Right cardiac atrium (tissue), 5 donors: ENCODE results near the gene POLR1F. TPM values are rescaled to one million over a fixed set of nuclear protein-coding genes. Genes with fewer than 3 reads are reported as not detected.

Experiments
- ATAC-seq, 2 donors: fragments of 200-7000 bp; cut with Tn5 transposase; one replicate each; pipeline versions ENCODE4 v1.8.0 to v1.9.1; 2020; ENCODE audit warnings: moderate library complexity in 2 of 2, mild to moderate bottlenecking in 1 of 2
- DNase-seq, 3 donors: peaks; one replicate each; pipeline ENCODE4 v3.0.0-alpha.2; 2020
- H3K27ac ChIP-seq: one replicate; pipeline ENCODE4 v1.5.1; 2013; ENCODE audit warnings: mild to moderate bottlenecking, low read length, control low read depth, moderate library complexity
- H3K27me3 ChIP-seq: one replicate; pipeline ENCODE4 v1.6.1; 2013; ENCODE audit not compliant: control insufficient read depth, insufficient read depth
- H3K4me1 ChIP-seq: one replicate; pipeline ENCODE4 v1.6.1; 2013; ENCODE audit warnings: low read length; ENCODE audit not compliant: control insufficient read depth, insufficient read depth
- H3K4me3 ChIP-seq: one replicate; pipeline ENCODE4 v1.5.1; 2013; ENCODE audit warnings: low read length, control low read depth
- H3K9me3 ChIP-seq: one replicate; pipeline ENCODE4 v1.6.1; 2013; ENCODE audit warnings: low read length; ENCODE audit not compliant: control insufficient read depth
- WGBS: extraction: QIAGEN DNeasy Blood & Tissue Kit; methylation state at CpG from one replicate; pipeline ENCODE4 v1.1.7; 2013; 5-methylcytosine and 5-hydroxymethylcytosine counted together
- intact Hi-C, 4 donors: fragments of 100-400 bp; cut with DNase I; formaldehyde crosslinking; loops; one replicate each; pipeline versions ENCODE4 v1.11.0 to v1.14.0; 2022 to 2023
- long read RNA-seq, 4 donors: library from polyadenylated mRNA; unstranded; transcript quantifications; one replicate each; pipeline ENCODE4 v2.0.0, GENCODE V29; 2020 to 2021
- polyA plus RNA-seq: library from polyadenylated mRNA; stranded (reverse); fragments of 200-250 nt; gene quantifications from one replicate; pipeline ENCODE4 v1.2.3, GENCODE V29; 2013
- total RNA-seq, 4 donors: library from RNA; stranded (reverse); fragmentation: NEBNext Ultra II Directional; extraction: Animal tissue kit (Norgen Biotek cat#: 25700); gene quantifications; one replicate each; pipeline ENCODE4 v1.2.1, GENCODE V29; 2021
- donor health status: healthy with polysubstance abuse.
- donor health status: DM: no; HTN: yes; CAD: no.
- donor health status: DM: no; HTN: no; CAD: no.
- donor health status: DM: no; HTN: yes; CAD: no; lungs with severe emphysema.
- donor health status: DM: yes; HTN: yes; CAD: no.

The POLR1F gene
- total RNA-seq (10 to 100 TPM in 1 of 4 donors, 1 to 10 TPM in 3; 7.6 to 12.8 (median 9.5) TPM), polyA plus RNA-seq (5.2 TPM)
- long read RNA-seq, donor 1, transcript TWISTNB-201 (4 exons, 3,942 nt): major isoform, 19 of 23 reads
- long read RNA-seq, donor 1, partial matches to known transcripts: 0 of 23 reads
- long read RNA-seq, donor 1, other reads (novel, unspliced or antisense): 0 of 23 reads
- long read RNA-seq, donor 2, transcript TWISTNB-201 (4 exons, 3,942 nt): major isoform, 6 of 8 reads
- long read RNA-seq, donor 2, partial matches to known transcripts: 0 of 8 reads
- long read RNA-seq, donor 2, other reads (novel, unspliced or antisense): 1 of 8 reads
- long read RNA-seq, donor 3, transcript TWISTNB-201 (4 exons, 3,942 nt): major isoform, 9 of 12 reads
- long read RNA-seq, donor 3, partial matches to known transcripts: 0 of 12 reads
- long read RNA-seq, donor 3, other reads (novel, unspliced or antisense): 3 of 12 reads
- long read RNA-seq, donor 4, transcript TWISTNB-201 (4 exons, 3,942 nt): major isoform, 13 of 13 reads
- long read RNA-seq, donor 4, partial matches to known transcripts: 0 of 13 reads
- long read RNA-seq, donor 4, other reads (novel, unspliced or antisense): 0 of 13 reads

- ATAC-seq: peak; percentile 100
- intact Hi-C loops: no loop called here
- DNase-seq: peak; percentile 94 to 98 (median 97)
- H3K27me3 ChIP-seq: no peaks in the 10 kb centered on the region
- H3K4me3 ChIP-seq: peak within 1 kb of the TSS; percentile 97
- H3K27ac ChIP-seq: peak within 1 kb of the TSS; percentile 75
- H3K4me1 ChIP-seq: no peaks in the 10 kb centered on the region
- H3K9me3 ChIP-seq: no peaks in the 10 kb centered on the region
- under 1% methylated on average over 56 of the region's 56 CpGs for WGBS
Measured at GRCh38 chr7:19708397-19709248, at the start of gene POLR1F. Gene POLR1F, minus strand, starts transcription at chr7:19709037. Its CDS starts 21 bp downstream, at chr7:19709016.

GRCh38 chr7:19754521-19755116, 45.8 kb upstream of the POLR1F start:
- intact Hi-C loops: loop anchor here in 3 of 4 donors (10.0 kb wide), 1 partner anchor 840 kb away; no protein-coding TSS in a partner anchor
- 35% methylated on average over 6 of the region's 6 CpGs for WGBS

GRCh38 chr7:19752020-19752419, 43.2 kb upstream of the POLR1F start:
- intact Hi-C loops: loop anchor here in 3 of 4 donors (10.0 kb wide), 1 partner anchor 843 kb away; no protein-coding TSS in a partner anchor
- 68% methylated on average over 3 of the region's 3 CpGs for WGBS
- H3K4me3 ChIP-seq: no peak overlapping the region
- no peaks in the 10 kb centered on the region for H3K27me3 ChIP-seq
- no peak for ATAC-seq
- H3K9me3 ChIP-seq: no peaks in the 10 kb centered on the region
- no peak overlapping the region for H3K27ac ChIP-seq
- no peak for DNase-seq
- no peaks in the 10 kb centered on the region for H3K4me1 ChIP-seq

More at GRCh38 chr7:19754521-19755116, 45.8 kb upstream of the POLR1F start:
- no peak overlapping the region for H3K4me3 ChIP-seq
- DNase-seq (no peak), ATAC-seq (no peak)
- no peaks in the 10 kb centered on the region for H3K9me3 ChIP-seq
- H3K27me3 ChIP-seq: no peaks in the 10 kb centered on the region
- H3K4me1 ChIP-seq: no peaks in the 10 kb centered on the region
- H3K27ac ChIP-seq: no peak overlapping the region

GRCh38 chr7:19749658-19750057, 40.8 kb upstream of the POLR1F start:
- ATAC-seq (no peak), DNase-seq (no peak)
- 64% methylated on average over 4 of the region's 4 CpGs for WGBS
- no peaks in the 10 kb centered on the region for H3K4me1 ChIP-seq
- H3K27me3 ChIP-seq: peaks cover 3% of the 10 kb centered on the region
- intact Hi-C loops: loop anchor here in 3 of 4 donors (10.0 kb wide), 1 partner anchor 845 kb away; no protein-coding TSS in a partner anchor
- H3K9me3 ChIP-seq: no peaks in the 10 kb centered on the region
- H3K4me3 ChIP-seq: no peak overlapping the region
- no peak overlapping the region for H3K27ac ChIP-seq

- H3K27me3 ChIP-seq: peaks cover 3% of the 10 kb centered on the region
- H3K4me3 ChIP-seq: no peak overlapping the region
- WGBS: 31% methylated on average over 4 of the region's 4 CpGs
- H3K9me3 ChIP-seq: no peaks in the 10 kb centered on the region
- H3K27ac ChIP-seq: no peak overlapping the region
- no peaks in the 10 kb centered on the region for H3K4me1 ChIP-seq
- ATAC-seq: no peak
- DNase-seq: no peak
- intact Hi-C loops: no loop called here
Measured at GRCh38 chr7:19747740-19748339, 39.0 kb upstream of the POLR1F start.

- Histone ChIP-seq H3K9me3 (no peaks in the 10 kb centered on the region), H3K27ac (no peak overlapping the region), H3K4me1 (no peaks in the 10 kb centered on the region), H3K27me3 (peaks cover 3% of the 10 kb centered on the region), H3K4me3 (no peak overlapping the region)
- WGBS: 35% methylated on average over 1 of the region's 1 CpG
- no peak for ATAC-seq
- no peak for DNase-seq
- intact Hi-C loops: no loop called here
Measured at GRCh38 chr7:19744075-19744474, 35.2 kb upstream of the POLR1F start.

GRCh38 chr7:19728716-19729115, 19.9 kb upstream of the POLR1F start:
- Histone ChIP-seq H3K27me3 (no peaks in the 10 kb centered on the region), H3K27ac (no peak overlapping the region), H3K4me3 (no peak overlapping the region), H3K4me1 (no peaks in the 10 kb centered on the region), H3K9me3 (no peaks in the 10 kb centered on the region)
- intact Hi-C loops: no loop called here
- DNase-seq (no peak), ATAC-seq (no peak)
- 56% methylated on average over 3 of the region's 3 CpGs for WGBS

GRCh38 chr7:19725770-19726169, 16.9 kb upstream of the POLR1F start:
- DNase-seq (no peak), ATAC-seq (no peak)
- 75% methylated on average over 5 of the region's 5 CpGs for WGBS
- no peaks in the 10 kb centered on the region for H3K4me1 ChIP-seq
- intact Hi-C loops: no loop called here
- H3K27ac ChIP-seq: no peak overlapping the region
- no peaks in the 10 kb centered on the region for H3K9me3 ChIP-seq
- H3K27me3 ChIP-seq: no peaks in the 10 kb centered on the region
- no peak overlapping the region for H3K4me3 ChIP-seq

- H3K4me3 ChIP-seq: no peak overlapping the region
- intact Hi-C loops: loop anchor here in 3 of 4 donors (5.0 to 10.0 kb wide), 2 partner anchors 879 to 882 kb away; no protein-coding TSS in a partner anchor
- WGBS: 42% methylated on average over 1 of the region's 1 CpG
- H3K27me3 ChIP-seq: no peaks in the 10 kb centered on the region
- no peak for DNase-seq
- ATAC-seq: no peak
- H3K4me1 ChIP-seq: no peaks in the 10 kb centered on the region
- no peak overlapping the region for H3K27ac ChIP-seq
- H3K9me3 ChIP-seq: no peaks in the 10 kb centered on the region
Measured at GRCh38 chr7:19715499-19715898, 6.7 kb upstream of the POLR1F start.

GRCh38 chr7:19713676-19714075, 4.8 kb upstream of the POLR1F start:
- no peak for DNase-seq
- WGBS: 54% methylated on average over 1 of the region's 1 CpG

More at GRCh38 chr7:19713676-19714075, 4.8 kb upstream of the POLR1F start:
- no peak overlapping the region for H3K27ac ChIP-seq
- no peaks in the 10 kb centered on the region for H3K9me3 ChIP-seq
- no peak for ATAC-seq
- H3K27me3 ChIP-seq: no peaks in the 10 kb centered on the region
- intact Hi-C loops: loop anchor here in 1 of 4 donors (10.0 kb wide), 1 partner anchor 881 kb away; no protein-coding TSS in a partner anchor
- no peaks in the 10 kb centered on the region for H3K4me1 ChIP-seq
- H3K4me3 ChIP-seq: no peak overlapping the region
